IMR-90 (cell line): ENCODE data around the gene RIMS1.

Source experiments
- CTCF ChIP-seq: conservative IDR thresholded peaks from 2 replicates; pipeline ENCODE4 v1.5.1; 2012; ENCODE audit warnings: mild to moderate bottlenecking, low read depth, low read length, improper control_type of control experiment
- POLR2A ChIP-seq: IDR thresholded peaks from 2 replicates; pipeline ENCODE4 v1.6.1; 2012; ENCODE audit warnings: mild to moderate bottlenecking, low read depth, low read length

GRCh38 chr6:72446430-72446829, 560.1 kb downstream of the RIMS1 start:
- TF ChIP-seq POLR2A = no peak
- TF ChIP-seq CTCF = no peak
